Measurements from ENCODE around the gene PTPRN2. TPM values are rescaled to one million over a fixed set of nuclear protein-coding genes. Genes with fewer than 3 reads are reported as not detected.

Gene PTPRN2
- polyA plus RNA-seq, 1 of the 3 experiments (the other 2 are of a cell fraction) = 4.0 TPM

DNA sequence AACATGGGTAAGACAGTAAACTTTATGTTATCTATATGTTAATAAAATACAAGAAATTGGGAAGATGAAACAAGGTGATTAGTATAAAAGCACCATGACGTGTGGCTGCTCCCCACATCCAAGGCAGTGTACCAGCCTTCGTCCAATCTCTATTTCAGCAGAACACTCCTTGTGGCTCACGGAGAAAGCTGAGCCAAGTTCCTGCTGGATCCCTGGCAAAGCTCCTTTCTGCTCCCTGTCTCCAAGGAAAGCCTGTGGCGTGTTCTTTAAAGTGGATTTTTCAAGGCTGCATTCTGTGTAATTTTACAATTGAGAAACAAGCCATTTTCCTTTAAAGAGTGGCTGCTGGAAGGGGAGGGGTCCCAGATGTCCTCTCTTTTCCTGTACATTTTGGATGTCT is 467.3 kb downstream of the PTPRN2 start:
- ChIA-PET POLR2A (no interaction called here), CTCF (no interaction called here)
- Histone ChIP-seq H3K4me1 (ENCODE audit: control insufficient read depth in 1 of 2, insufficient read depth in 2 of 2, low read depth in 1 of 2, low read length in 1 of 2) (no peaks in the 10 kb centered on the region), H3K27ac (ENCODE audit: low read depth in 2 of 2, low read length in 1 of 2) (no peak overlapping the region), H3K27me3 (ENCODE audit: insufficient read depth) (no peaks in the 10 kb centered on the region), H3K36me3 (replicated peaks in 1 of 2; ENCODE audit: control insufficient read depth in 1 of 2, insufficient read depth in 2 of 2, low read length in 1 of 2) (no peaks in the 10 kb centered on the region), H3K9me2 (no peaks in the 10 kb centered on the region), H3K4me2 (no peak overlapping the region), H2AFZ (ENCODE audit: low read depth) (no peak overlapping the region), H4K20me1 (ENCODE audit: insufficient read depth) (no peaks in the 10 kb centered on the region), H3F3A (replicated peaks; ENCODE audit: insufficient read depth) (no peaks in the 10 kb centered on the region), H3K9ac (no peak overlapping the region), H3K4me3 (ENCODE audit: low read depth in 2 of 2, low read length in 1 of 2) (no peak overlapping the region), H3K9me3 (peaks cover 12% of the 10 kb centered on the region; the same call in 1 of the 2 replicates), H3K79me2 (ENCODE audit: insufficient read depth) (no peaks in the 10 kb centered on the region)
- no peak for DNase-seq
- 26% methylated on average over 4 of the region's 4 CpGs for WGBS (ENCODE audit: low lambda C conversion rate)
- TF ChIP-seq MEF2A (IDR thresholded peaks at IDR 0.05; ENCODE audit: borderline replicate concordance, low read depth) = no peak
- no peak for TF ChIP-seq FOXJ3 (CRISPR knock-in tag; IDR thresholded peaks at IDR 0.05)
- TF ChIP-seq CHD2 (IDR thresholded peaks at IDR 0.05; ENCODE audit: low read length, partially characterized antibody) = no peak
- TF ChIP-seq NRF1 (IDR thresholded peaks at IDR 0.05; ENCODE audit: low read depth, low read length) = no peak
- TF ChIP-seq SMC3 (IDR thresholded peaks at IDR 0.05; ENCODE audit: low read depth, low read length) = no peak
- TF ChIP-seq, protein P1, sequence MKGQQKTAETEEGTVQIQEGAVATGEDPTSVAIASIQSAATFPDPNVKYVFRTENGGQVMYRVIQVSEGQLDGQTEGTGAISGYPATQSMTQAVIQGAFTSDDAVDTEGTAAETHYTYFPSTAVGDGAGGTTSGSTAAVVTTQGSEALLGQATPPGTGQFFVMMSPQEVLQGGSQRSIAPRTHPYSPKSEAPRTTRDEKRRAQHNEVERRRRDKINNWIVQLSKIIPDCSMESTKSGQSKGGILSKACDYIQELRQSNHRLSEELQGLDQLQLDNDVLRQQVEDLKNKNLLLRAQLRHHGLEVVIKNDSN (IDR thresholded peaks at IDR 0.05; ENCODE audit: borderline replicate concordance, low read depth) = no peak
- TF ChIP-seq GABPA (IDR thresholded peaks at IDR 0.05; ENCODE audit: low read depth) = no peak
- no peak for TF ChIP-seq EZH2phosphoT487 (IDR thresholded peaks at IDR 0.05; ENCODE audit: borderline replicate concordance, low read depth)
- TF ChIP-seq NFIC (IDR thresholded peaks at IDR 0.05; ENCODE audit: borderline replicate concordance) = no peak
- no peak for TF ChIP-seq YY1 (IDR thresholded peaks at IDR 0.05; ENCODE audit: low read depth)
- no peak for TF ChIP-seq JUND (IDR thresholded peaks at IDR 0.05)
- no peak for TF ChIP-seq RAD21 (IDR thresholded peaks at IDR 0.05; ENCODE audit: low read length)
- no peak for TF ChIP-seq TEAD4 (IDR thresholded peaks at IDR 0.05; ENCODE audit: borderline replicate concordance, insufficient read depth)
- TF ChIP-seq SIN3A (IDR thresholded peaks at IDR 0.05; ENCODE audit: borderline replicate concordance, low read depth, low read length) = no peak
- TF ChIP-seq FOXM1 (IDR thresholded peaks at IDR 0.05; ENCODE audit: low read depth) = no peak
- TF ChIP-seq MXI1 (IDR thresholded peaks at IDR 0.05; ENCODE audit: low read depth, low read length) = no peak
- TF ChIP-seq TCF12 (IDR thresholded peaks at IDR 0.05) = no peak
- TF ChIP-seq, protein P2, sequence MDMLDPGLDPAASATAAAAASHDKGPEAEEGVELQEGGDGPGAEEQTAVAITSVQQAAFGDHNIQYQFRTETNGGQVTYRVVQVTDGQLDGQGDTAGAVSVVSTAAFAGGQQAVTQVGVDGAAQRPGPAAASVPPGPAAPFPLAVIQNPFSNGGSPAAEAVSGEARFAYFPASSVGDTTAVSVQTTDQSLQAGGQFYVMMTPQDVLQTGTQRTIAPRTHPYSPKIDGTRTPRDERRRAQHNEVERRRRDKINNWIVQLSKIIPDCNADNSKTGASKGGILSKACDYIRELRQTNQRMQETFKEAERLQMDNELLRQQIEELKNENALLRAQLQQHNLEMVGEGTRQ (IDR thresholded peaks at IDR 0.05; ENCODE audit: borderline replicate concordance, low read depth, low read length) = no peak
